Omental fat pad (tissue), 4 donors: ENCODE results near the gene SGO2. TPM values are rescaled to one million over a fixed set of nuclear protein-coding genes. Genes with fewer than 3 reads are reported as not detected.

Source experiments
- ATAC-seq: fragments of 150-250 bp; one replicate; pipeline ENCODE4 v1.9.1; 2016; ENCODE audit warnings: mild to moderate bottlenecking, moderate library complexity; ENCODE audit not compliant: low FRiP score
- DNase-seq: peaks from one replicate; pipeline ENCODE4 v3.0.0-alpha.2; 2019; ENCODE audit warnings: low spot score
- total RNA-seq, 4 donors: library from RNA; depleted of rRNA; stranded (reverse); fragments of >200 nt; gene quantifications; one replicate each; pipeline ENCODE4 v1.1.0, GENCODE V29; 2016
- TF ChIP-seq, protein P1 (sequence below), 3 donors: fragments of 450-650 bp; IDR thresholded peaks; one replicate each; pipeline ENCODE4 v1.5.1; 2016 to 2017; ENCODE audit warnings: antibody characterized with exemption in 3 of 3, mild to moderate bottlenecking in 3 of 3, moderate library complexity in 2 of 3

Gene SGO2
- total RNA-seq, 4 donors from 2014 or later, result 4.7 to 18.7 (median 9.5) TPM

GRCh38 chr2:200616193-200616592 is 90.2 kb downstream of the SGO2 start:
- TF ChIP-seq, protein P1, sequence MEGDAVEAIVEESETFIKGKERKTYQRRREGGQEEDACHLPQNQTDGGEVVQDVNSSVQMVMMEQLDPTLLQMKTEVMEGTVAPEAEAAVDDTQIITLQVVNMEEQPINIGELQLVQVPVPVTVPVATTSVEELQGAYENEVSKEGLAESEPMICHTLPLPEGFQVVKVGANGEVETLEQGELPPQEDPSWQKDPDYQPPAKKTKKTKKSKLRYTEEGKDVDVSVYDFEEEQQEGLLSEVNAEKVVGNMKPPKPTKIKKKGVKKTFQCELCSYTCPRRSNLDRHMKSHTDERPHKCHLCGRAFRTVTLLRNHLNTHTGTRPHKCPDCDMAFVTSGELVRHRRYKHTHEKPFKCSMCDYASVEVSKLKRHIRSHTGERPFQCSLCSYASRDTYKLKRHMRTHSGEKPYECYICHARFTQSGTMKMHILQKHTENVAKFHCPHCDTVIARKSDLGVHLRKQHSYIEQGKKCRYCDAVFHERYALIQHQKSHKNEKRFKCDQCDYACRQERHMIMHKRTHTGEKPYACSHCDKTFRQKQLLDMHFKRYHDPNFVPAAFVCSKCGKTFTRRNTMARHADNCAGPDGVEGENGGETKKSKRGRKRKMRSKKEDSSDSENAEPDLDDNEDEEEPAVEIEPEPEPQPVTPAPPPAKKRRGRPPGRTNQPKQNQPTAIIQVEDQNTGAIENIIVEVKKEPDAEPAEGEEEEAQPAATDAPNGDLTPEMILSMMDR (IDR thresholded peaks at IDR 0.05), result no peak
- DNase-seq, result no peak
- ATAC-seq, result no peak

- TF ChIP-seq, protein P1 (IDR thresholded peaks at IDR 0.05), result no peak
- DNase-seq (no peak), ATAC-seq (no peak)
These were observed 90.6 kb downstream of the SGO2 start for GRCh38 chr2:200616656-200617055.

DNA sequence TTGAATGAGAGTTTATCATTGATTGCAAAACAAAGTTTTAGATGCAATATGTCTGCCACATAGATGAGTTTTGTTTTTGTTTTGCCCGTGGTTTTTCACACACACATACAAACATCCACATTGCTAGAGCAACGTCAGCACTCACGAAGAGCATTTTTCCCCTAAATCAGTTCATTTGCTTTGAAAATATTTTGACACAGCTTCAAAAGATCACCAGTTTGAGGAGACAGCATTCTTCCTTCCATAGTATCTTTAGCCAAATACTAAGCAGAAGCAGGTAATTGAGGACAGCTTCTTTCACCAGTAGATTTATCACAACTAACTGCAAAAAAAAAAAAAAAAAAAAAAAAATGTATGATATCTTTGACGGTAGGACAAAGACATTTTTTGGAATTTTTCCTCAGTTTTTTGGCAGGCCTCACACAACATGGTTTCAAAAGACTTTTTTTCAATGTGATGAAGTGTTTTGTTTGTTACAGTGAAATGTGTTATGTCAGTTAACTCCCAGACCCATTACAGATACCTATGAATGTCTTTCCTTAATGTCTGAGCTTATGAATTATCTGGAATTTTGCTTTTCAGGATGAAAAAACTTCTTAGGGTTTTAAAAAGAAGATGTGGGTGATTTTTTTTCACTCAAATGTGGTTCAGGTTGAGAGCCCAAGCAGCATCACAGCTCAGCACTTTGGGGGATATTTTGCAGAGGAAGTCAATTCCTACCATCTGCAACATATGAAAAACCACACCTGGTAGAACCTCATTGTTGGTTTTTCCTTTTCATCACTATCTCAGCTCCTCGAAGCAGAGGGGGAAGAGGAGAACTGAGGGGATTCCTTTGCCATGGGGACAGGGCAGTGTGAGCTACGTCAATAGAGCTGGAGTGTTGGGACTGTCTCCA is 91.4 kb downstream of the SGO2 start:
- DNase-seq, result no peak
- TF ChIP-seq, protein P1 (IDR thresholded peaks at IDR 0.05), result no peak
- peak; percentile 50 for ATAC-seq

DNA sequence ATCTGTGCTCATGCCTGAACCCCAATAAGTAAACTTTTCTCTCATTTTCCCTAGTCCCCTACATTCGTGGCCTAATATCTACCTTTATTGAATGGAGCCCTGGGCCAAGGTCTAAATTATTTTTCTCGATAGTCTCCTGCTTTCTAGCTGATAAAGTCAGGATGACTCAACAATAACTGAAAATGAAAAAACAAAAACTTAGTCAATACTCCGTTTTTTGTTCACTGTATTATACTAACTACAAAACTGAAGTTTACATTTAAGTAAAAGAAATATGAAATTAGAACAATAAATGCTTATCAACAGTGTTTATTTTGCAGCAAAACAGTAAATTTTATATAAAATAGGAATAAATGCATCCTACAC is 92.0 kb downstream of the SGO2 start:
- DNase-seq (no peak), ATAC-seq (no peak)
- TF ChIP-seq, protein P1 (IDR thresholded peaks at IDR 0.05), result no peak

- DNase-seq, result no peak
- no peak for ATAC-seq
These were observed 92.6 kb downstream of the SGO2 start for GRCh38 chr2:200618590-200619021.

GRCh38 chr2:200619279-200619678 is 93.3 kb downstream of the SGO2 start:
- ATAC-seq (peak; percentile 39), DNase-seq (no peak)
- TF ChIP-seq, protein P1 (IDR thresholded peaks at IDR 0.05), result no peak

More at GRCh38 chr2:200618590-200619021, 92.6 kb downstream of the SGO2 start:
- TF ChIP-seq, protein P1 (IDR thresholded peaks at IDR 0.05), result no peak
